Gastrocnemius medialis (tissue), 4 donors: Measurements from ENCODE around the gene TBCA. TPM values are rescaled to one million over a fixed set of nuclear protein-coding genes. Genes with fewer than 3 reads are reported as not detected.

Experiments
- ATAC-seq, 2 donors: fragments of 150-250 bp; one replicate each; pipeline ENCODE4 v1.9.1; 2016
- DNase-seq, 2 donors: peaks; one replicate each; pipeline ENCODE4 v3.0.0-alpha.2; 2019
- H3K27ac ChIP-seq, 4 donors: fragments of 200-600 bp; sonication (generic); 1 replicate in 1 of 4; 2 replicates in 3 of 4; pipeline ENCODE4 v1.5.1; 2016 to 2018; ENCODE audit warnings: mild to moderate bottlenecking in 2 of 4, moderate library complexity in 1 of 4
- H3K27me3 ChIP-seq, 3 donors: fragments of 200-600 bp; sonication (generic) in 2 of 3; 1 replicate in 1 of 3; 2 replicates in 2 of 3; pipeline versions ENCODE4 v1.5.1 to v1.6.0; 2016 to 2019; ENCODE audit warnings: mild to moderate bottlenecking in 1 of 3, moderate library complexity in 1 of 3
- H3K36me3 ChIP-seq, 2 donors: fragments of 200-600 bp; sonication (generic) in 1 of 2; one replicate each; pipeline ENCODE4 v1.5.1; 2017 to 2018
- H3K4me1 ChIP-seq, 2 donors: fragments of 200-600 bp; sonication (generic) in 1 of 2; one replicate each; pipeline ENCODE4 v1.5.1; 2016 to 2017; ENCODE audit warnings: mild to moderate bottlenecking in 2 of 2
- H3K4me3 ChIP-seq, 4 donors: fragments of 200-600 bp; sonication (generic) in 3 of 4; 1 replicate in 1 of 4; 2 replicates in 3 of 4; pipeline ENCODE4 v1.5.1; 2016 to 2019; ENCODE audit warnings: mild to moderate bottlenecking in 2 of 4
- H3K9me3 ChIP-seq, 3 donors: fragments of 200-600 bp; sonication (generic) in 2 of 3; 1 replicate in 1 of 3; 2 replicates in 2 of 3; pipeline ENCODE4 v1.5.1; 2016 to 2019
- POLR2A ChIP-seq, 2 donors: fragments of 450-650 bp; IDR thresholded peaks; one replicate each; pipeline ENCODE4 v1.6.1; 2017; ENCODE audit warnings: antibody characterized with exemption in 2 of 2, mild to moderate bottlenecking in 2 of 2, moderate library complexity in 2 of 2
- in situ Hi-C, 4 donors: fragments of 200-750 bp; cut with MboI; loops; one replicate each; pipeline versions ENCODE4 v1.15.0 to v1.8.0; 2017; ENCODE audit warnings: low sequenced_read_pairs in 4 of 4
- intact Hi-C: fragments of 100-400 bp; cut with DNase I; formaldehyde crosslinking; loops from one replicate; pipeline ENCODE4 v1.15.1; 2023; ENCODE audit warnings: low total_unique reads
- total RNA-seq, 4 donors: library from RNA; depleted of rRNA; stranded (reverse); fragments of >200 nt; gene quantifications; one replicate each; pipeline versions ENCODE4 v1.1.0 to v1.2.3, GENCODE V29; 2016
- TF ChIP-seq, protein P1 (sequence below), 5 experiments: fragments of 450-650 bp in 3 of 5; fragments of 200-600 bp in 2 of 5; sonication (generic) in 2 of 5; IDR thresholded peaks in 4 of 5; conservative IDR thresholded peaks in 1 of 5; 1 replicate in 4 of 5; 2 replicates in 1 of 5; pipeline ENCODE4 v1.5.1; 2016 to 2019; ENCODE audit warnings: antibody characterized with exemption in 5 of 5, mild to moderate bottlenecking in 3 of 5, moderate library complexity in 3 of 5

The TBCA gene
- total RNA-seq, 4 donors from 2014 or later: 63.7 to 106 (median 88.1) TPM

DNA sequence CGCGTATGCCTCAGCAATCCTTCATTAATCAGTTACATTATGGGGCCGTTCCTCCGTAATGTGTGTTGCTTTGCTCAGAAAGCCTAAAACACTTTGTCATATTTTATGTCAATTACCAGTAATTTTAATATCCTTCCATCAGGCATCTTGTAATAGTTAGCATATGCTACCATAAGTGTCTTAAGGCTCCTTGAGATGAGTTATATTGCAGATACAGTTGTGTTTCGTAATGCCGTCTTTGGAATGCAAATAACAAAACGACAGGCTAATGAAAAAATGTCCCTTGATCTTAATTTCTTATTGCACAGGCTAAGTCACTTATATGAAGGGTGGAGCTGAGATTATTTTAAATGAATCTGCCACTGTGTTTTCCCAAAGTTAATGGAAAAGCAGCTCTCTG lies 50.5 kb downstream of the TBCA start:
- TF ChIP-seq, protein P1, sequence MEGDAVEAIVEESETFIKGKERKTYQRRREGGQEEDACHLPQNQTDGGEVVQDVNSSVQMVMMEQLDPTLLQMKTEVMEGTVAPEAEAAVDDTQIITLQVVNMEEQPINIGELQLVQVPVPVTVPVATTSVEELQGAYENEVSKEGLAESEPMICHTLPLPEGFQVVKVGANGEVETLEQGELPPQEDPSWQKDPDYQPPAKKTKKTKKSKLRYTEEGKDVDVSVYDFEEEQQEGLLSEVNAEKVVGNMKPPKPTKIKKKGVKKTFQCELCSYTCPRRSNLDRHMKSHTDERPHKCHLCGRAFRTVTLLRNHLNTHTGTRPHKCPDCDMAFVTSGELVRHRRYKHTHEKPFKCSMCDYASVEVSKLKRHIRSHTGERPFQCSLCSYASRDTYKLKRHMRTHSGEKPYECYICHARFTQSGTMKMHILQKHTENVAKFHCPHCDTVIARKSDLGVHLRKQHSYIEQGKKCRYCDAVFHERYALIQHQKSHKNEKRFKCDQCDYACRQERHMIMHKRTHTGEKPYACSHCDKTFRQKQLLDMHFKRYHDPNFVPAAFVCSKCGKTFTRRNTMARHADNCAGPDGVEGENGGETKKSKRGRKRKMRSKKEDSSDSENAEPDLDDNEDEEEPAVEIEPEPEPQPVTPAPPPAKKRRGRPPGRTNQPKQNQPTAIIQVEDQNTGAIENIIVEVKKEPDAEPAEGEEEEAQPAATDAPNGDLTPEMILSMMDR (IDR thresholded peaks at IDR 0.05 in 4 of 5, conservative IDR thresholded peaks at IDR 0.05 in 1 of 5): no peak
- TF ChIP-seq POLR2A (IDR thresholded peaks at IDR 0.05): no peak
- Histone ChIP-seq H3K9me3 (no peaks in the 10 kb centered on the region), H3K27me3 (no peaks in the 10 kb centered on the region), H3K36me3 (no peaks in the 10 kb centered on the region), H3K27ac (no peak overlapping the region), H3K4me1 (peaks cover 13 to 37% of the 10 kb centered on the region in 2 donors), H3K4me3 (no peak overlapping the region)
- ATAC-seq: no peak
- intact Hi-C loops (no loop called here), in situ Hi-C loops (no loop called here)
- no peak for DNase-seq

DNA sequence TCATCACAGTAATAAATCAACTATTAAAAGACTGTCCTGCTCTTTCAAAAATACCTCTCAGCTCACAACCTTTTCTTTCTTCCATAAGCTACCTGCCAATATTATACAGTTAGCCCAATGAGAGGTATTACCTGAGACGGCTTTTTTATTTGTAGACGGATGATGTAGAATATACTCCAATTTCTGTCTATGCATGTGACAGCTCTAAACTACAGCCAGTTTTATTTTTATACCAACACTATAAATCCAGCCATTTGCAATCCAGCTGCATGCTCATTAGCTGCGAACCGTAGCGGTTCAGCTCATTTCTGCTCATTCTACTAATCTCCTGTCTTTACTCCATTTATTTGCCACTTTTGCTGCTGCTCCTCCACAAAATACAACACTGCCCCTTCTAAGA lies 51.2 kb downstream of the TBCA start:
- H3K27me3 ChIP-seq: no peaks in the 10 kb centered on the region
- no peaks in the 10 kb centered on the region for H3K9me3 ChIP-seq
- in situ Hi-C loops (no loop called here), intact Hi-C loops (no loop called here)
- H3K27ac ChIP-seq: no peak overlapping the region
- H3K4me1 ChIP-seq: peaks cover 13 to 37% of the 10 kb centered on the region in 2 donors
- no peak for TF ChIP-seq POLR2A (IDR thresholded peaks at IDR 0.05)
- TF ChIP-seq, protein P1 (IDR thresholded peaks at IDR 0.05 in 4 of 5, conservative IDR thresholded peaks at IDR 0.05 in 1 of 5): no peak
- no peaks in the 10 kb centered on the region for H3K36me3 ChIP-seq
- ATAC-seq (peak in 1 of 2 donors; percentile 51), DNase-seq (no peak)
- H3K4me3 ChIP-seq: no peak overlapping the region

GRCh38 chr5:77719666-77720363 lies 56.3 kb downstream of the TBCA start:
- Histone ChIP-seq H3K36me3 (no peaks in the 10 kb centered on the region), H3K27ac (no peak overlapping the region), H3K27me3 (no peaks in the 10 kb centered on the region), H3K9me3 (no peaks in the 10 kb centered on the region), H3K4me3 (no peak overlapping the region), H3K4me1 (peaks cover 7 to 11% of the 10 kb centered on the region in 2 donors)
- ATAC-seq: no peak
- intact Hi-C loops: no loop called here
- TF ChIP-seq, protein P1 (IDR thresholded peaks at IDR 0.05 in 4 of 5, conservative IDR thresholded peaks at IDR 0.05 in 1 of 5): no peak
- no peak for TF ChIP-seq POLR2A (IDR thresholded peaks at IDR 0.05)
- no peak for DNase-seq
- in situ Hi-C loops: no loop called here

- Histone ChIP-seq H3K27ac (no peak overlapping the region), H3K27me3 (no peaks in the 10 kb centered on the region), H3K36me3 (no peaks in the 10 kb centered on the region), H3K9me3 (no peaks in the 10 kb centered on the region), H3K4me3 (no peak overlapping the region), H3K4me1 (peaks cover under 1 to 3% of the 10 kb centered on the region in 2 donors)
- in situ Hi-C loops: no loop called here
- TF ChIP-seq, protein P1 (IDR thresholded peaks at IDR 0.05 in 4 of 5, conservative IDR thresholded peaks at IDR 0.05 in 1 of 5): no peak
- TF ChIP-seq POLR2A (IDR thresholded peaks at IDR 0.05): no peak
- ATAC-seq (no peak), DNase-seq (no peak)
- intact Hi-C loops: no loop called here
Measured at GRCh38 chr5:77718934-77719610, 57.1 kb downstream of the TBCA start.
